T follicular helper cell (primary cell): Measurements from ENCODE around the gene NEK8.

ENCODE experiments used
- DNase-seq: peaks from one replicate; pipeline ENCODE4 v3.0.0-alpha.2; 2020; ENCODE audit warnings: low read depth

Gene NEK8

DNA sequence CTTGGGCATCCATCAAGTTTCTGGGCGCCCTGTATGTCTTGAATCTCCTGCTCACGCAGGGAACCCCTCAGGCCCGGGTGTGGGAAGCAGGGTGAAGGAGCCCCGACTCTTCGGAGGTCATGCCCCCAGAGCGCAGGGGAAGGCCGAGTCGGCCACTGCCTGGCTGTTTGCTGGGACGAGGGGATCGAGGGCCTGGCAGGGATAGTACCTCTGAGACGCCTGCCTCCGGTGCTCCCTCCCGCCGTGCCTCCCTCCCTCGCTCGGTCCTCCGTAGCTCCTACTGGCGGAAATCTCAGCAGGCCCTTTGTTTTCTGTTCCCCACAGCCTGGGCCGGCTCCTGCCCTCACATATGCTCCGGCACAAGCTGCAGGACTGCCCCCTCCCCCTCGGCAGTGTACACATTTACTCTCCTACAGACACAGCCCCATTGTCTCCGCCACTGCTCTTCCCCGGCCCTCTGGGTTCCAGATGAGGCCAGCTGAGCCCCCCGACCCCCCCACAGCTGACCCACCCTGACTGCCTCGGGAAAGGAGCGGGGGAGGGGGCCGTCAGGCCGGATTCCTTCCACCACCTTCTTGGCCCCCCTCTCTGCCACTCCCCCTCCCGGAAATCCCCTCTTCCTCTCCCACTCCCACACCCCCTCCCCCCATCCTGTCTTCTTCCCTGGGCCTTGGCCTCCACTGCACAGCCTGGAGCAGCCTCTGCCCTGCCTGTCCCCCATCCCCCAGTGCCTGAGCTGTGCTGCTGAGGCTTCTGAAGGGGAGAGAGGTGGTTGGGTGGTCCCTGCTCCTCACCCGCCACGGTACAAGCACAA lies 16.6 kb downstream of the NEK8 start:
- DNase-seq, result no peak

DNA sequence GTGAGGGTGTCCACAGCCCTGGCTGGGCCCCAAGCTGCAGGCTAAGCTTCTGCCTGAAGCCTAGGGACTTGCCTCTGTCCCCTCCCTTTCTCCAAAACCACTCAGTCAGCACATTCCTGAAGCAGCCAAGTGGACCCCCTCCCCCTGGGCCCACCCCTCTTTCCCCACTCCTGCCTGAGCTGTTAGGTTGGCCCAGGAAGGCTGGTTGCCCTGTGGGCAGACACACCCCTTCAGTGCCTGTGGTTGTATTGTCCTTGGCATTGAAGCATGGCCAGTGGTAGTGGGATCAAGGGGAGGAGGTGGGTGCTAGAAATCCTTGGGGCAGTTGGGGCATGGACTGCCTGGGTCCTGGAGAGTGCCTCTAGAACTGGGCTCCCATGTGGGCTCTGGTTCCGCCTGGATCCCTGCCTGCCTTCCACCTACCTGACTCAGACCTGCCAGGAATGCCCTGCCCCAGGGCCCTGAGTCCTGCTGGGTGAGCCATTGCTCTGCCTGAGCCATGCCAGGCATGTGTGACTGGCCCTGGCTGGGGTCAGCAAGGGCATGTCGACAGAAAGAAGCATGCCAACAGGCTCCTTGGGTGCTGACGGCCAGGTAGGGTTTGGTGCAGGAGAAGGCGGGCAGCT lies 17.3 kb downstream of the NEK8 start:
- no peak for DNase-seq

DNA sequence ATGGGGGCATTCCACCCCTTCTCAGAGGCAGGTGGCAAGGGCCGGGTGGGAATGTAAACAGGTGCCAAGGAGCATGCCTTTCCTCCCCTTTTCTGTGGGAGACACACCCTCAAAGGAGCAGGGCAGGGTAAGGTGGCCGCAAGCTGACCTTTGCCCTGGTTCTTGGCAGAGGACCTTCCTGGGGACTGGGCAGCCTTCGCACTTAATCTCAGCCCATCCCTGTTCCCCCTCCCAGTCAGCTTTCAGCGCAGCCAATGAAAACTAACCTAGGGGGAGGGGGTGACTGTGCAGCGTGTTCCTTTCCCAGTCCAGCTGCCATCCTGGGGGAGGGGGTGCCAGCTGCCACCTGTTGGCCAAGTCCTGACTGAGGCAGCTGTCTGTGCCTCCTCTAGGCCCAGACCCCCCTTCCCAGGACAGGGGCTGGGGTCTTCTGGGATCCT lies 18.0 kb downstream of the NEK8 start:
- DNase-seq, result no peak

DNA sequence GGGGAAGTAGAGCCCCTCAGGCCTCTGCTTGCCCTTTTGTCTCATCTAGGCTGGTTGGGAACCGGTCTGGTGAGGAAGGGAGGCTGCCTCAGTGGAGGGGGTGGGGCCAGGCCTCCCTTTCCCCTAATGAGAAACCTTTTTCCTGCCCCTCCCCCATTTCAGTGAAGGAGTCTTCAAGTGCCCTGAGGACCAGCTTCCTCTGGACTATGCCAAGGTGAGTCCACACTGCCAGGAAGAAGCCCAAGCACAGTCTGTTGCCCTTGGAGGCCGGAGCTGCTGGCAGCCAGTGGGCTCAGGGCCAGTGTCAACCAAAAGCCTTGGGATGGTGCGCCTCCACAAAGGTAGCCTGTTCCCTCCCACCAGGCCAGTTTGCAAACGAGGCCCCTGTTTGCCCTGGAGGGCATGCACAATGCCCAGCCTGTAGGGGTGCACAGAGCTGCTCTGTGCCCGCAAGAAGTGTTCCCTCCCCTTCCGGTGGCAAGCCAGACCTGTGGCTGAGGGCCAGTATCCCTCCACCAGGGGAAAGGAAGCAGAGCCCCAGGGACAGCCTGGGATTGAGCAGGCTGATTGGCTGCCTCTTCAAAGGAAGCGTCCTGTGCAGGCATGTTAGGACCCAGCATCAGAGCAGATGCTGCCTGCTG lies 18.6 kb downstream of the NEK8 start:
- no peak for DNase-seq

DNA sequence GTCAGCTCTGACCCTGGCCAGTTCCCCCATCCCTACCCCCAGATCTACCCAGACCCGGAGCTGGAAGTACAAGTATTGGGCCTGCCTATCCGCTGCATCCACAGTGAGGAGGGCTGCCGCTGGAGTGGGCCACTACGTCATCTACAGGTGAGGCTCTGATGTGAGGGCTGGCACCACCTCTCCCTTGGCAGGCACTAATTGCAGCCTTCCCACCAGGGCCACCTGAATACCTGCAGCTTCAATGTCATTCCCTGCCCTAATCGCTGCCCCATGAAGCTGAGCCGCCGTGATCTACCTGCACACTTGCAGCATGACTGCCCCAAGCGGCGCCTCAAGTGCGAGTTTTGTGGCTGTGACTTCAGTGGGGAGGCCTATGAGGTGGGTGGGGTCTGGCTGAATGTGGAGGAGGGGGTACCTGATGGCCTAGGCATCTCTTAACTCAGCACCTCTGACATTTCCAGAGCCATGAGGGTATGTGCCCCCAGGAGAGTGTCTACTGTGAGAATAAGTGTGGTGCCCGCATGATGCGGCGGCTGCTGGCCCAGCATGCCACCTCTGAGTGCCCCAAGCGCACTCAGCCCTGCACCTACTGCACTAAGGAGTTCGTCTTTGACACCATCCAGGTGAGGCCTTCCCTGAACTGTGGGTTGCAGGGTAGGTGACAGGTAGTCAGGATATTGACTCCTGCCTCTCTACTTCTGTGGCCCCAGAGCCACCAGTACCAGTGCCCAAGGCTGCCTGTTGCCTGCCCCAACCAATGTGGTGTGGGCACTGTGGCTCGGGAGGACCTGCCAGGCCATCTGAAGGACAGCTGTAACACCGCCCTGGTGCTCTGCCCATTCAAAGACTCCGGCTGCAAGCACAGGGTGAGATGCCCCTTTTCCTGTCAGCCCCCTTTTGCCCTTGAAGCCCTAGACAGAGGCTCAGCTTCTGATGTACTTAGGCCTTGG lies 19.5 kb downstream of the NEK8 start:
- DNase-seq, result no peak

DNA sequence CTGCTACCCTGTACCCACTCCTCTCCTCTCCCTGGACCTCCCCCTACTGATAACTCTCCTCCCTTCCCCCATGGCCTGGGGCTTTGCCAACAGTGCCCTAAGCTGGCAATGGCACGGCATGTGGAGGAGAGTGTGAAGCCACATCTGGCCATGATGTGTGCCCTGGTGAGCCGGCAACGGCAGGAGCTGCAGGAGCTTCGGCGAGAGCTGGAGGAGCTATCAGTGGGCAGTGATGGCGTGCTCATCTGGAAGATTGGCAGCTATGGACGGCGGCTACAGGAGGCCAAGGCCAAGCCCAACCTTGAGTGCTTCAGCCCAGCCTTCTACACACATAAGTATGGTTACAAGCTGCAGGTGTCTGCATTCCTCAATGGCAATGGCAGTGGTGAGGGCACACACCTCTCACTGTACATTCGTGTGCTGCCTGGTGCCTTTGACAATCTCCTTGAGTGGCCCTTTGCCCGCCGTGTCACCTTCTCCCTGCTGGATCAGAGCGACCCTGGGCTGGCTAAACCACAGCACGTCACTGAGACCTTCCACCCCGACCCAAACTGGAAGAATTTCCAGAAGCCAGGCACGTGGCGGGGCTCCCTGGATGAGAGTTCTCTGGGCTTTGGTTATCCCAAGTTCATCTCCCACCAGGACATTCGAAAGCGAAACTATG lies 20.4 kb downstream of the NEK8 start:
- DNase-seq, result no peak

DNA sequence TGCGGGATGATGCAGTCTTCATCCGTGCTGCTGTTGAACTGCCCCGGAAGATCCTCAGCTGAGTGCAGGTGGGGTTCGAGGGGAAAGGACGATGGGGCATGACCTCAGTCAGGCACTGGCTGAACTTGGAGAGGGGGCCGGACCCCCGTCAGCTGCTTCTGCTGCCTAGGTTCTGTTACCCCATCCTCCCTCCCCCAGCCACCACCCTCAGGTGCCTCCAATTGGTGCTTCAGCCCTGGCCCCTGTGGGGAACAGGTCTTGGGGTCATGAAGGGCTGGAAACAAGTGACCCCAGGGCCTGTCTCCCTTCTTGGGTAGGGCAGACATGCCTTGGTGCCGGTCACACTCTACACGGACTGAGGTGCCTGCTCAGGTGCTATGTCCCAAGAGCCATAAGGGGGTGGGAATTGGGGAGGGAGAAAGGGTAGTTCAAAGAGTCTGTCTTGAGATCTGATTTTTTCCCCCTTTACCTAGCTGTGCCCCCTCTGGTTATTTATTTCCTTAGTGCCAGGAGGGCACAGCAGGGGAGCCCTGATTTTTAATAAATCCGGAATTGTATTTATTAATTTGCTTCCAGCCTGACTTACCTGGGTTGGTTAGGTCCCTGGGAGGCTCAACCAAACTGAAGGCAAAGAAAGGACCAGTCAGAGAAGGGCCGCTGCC lies 21.1 kb downstream of the NEK8 start:
- DNase-seq, result no peak

DNA sequence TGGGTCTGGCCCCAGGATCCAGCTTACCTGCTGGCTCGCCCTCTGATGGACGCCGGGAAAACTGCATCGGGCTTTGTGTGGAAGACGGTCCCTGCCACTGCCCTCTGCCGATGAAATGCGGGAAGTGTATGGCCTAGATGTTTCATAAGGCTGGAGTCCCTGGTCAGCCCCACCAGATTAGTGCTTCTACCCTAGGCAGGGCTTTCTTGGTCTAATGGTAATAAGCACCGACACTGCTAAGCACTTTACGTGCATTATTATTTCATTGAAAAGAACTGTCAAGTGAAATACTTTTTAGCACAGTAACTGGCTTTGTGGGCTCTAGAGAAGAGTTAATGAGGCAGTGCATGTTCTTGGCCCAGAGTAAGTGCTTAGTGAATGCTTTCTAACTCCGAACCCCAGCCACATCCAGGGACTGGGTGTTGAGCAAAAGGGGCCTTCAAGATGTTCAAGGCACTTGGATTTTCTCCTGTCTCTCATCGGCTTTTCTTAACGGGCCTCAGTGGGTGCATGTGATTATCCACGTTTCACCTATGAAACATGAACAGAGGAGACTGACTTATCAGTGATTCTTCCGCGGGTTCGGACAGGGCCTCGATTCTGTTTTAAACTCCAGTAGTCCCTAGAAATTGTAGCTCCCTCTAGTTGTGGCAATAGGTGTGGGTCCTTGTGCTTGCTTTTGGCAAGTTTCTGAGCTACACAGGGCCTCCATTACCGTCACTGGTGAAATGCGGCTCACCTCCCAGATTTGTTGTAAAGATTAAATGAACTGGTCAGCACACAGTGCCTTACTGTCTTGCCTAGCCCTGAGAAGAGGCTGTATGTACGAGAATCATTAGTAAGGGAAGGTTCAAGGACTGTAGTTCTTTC lies 21.8 kb downstream of the NEK8 start:
- peak; percentile 84 for DNase-seq

DNA sequence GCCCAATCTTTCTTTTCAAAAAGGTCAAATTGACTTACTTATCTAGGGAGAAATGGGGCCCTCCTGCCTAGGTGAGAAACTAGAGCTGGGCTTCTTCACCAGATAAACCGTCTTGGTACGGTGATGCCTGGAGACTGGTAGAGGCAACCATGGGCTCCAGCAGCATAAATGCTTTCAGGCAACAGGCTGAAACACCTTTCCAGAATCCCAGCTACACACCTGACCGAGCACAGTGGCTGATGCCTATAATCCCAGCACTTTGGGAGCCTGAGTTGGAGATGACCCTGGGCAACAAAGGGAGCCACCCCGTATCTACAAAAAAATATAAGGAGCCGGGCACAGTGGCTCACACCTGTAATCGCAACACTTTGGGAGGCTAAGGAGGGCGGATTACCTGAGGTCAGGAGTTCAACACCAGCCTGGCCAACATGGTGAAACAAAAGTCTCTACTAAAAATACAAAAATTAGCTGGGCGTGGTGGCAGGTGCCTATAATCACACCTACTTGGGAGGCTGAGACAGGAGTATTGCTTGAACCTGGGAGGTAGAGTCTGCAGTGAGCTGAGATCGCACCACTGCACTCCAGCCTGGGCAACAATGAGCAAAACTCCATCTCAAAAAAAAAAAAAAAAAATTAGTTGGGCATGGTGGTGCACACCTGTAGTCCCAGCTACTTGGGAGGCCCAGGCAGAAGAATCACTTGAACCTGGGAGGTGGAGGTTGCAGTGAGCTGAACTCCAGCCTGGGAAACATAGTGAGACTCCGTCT lies 23.2 kb downstream of the NEK8 start:
- DNase-seq, result no peak

DNA sequence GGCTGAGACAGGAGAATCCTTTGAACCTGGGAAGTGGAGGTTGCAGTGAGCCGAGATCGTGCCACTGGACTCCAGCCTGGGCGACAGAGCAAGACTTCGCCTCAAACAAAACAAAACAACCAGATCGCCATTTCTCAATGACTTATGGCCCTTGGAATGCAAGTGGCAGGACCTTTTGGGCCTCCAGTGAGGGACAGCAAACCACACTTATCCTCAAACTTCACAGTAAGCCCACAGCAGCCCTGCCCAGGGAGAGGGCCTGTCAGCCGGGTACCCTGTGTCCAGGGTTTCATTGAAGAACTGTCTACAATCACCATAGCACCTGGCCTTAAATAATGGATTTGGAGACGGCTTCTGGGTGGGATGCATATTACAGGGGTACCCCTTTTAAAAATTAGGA lies 26.9 kb downstream of the NEK8 start:
- no peak for DNase-seq

DNA sequence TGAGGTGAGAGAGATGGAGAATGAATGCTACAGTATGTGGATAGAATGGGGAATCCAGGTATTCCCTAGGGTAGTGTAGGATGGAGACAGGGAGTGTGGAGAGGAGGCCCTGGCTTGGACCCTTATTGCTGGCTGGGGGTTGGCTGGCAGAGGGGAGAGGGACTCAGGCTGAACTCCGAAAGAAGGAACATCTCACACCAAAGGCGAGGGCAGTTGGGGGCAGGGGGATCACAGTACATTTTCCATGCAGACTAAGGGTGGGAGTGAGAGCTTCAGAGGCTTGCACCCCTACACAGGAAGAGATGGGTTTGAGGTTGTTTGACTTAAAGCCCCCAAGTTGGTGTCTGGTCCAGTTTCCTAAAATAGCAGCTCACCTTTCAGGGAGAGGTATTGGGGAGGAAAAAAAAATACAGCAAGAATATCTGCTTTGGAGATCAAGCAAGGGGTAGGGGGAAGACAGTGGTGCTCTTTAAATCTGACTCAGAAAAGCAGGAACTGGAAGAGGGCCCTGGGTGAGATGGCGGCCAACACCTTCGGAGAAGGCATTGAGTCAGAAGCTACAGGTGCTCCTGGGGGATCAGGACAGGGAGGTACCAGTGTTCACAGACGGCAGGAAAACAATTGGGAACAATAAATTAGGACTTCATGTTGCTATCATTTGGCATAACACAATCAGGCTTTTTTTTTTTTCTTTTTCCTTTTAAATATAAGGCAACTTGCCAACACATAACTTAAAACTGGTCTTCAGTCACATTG lies 27.6 kb downstream of the NEK8 start:
- no peak for DNase-seq

DNA sequence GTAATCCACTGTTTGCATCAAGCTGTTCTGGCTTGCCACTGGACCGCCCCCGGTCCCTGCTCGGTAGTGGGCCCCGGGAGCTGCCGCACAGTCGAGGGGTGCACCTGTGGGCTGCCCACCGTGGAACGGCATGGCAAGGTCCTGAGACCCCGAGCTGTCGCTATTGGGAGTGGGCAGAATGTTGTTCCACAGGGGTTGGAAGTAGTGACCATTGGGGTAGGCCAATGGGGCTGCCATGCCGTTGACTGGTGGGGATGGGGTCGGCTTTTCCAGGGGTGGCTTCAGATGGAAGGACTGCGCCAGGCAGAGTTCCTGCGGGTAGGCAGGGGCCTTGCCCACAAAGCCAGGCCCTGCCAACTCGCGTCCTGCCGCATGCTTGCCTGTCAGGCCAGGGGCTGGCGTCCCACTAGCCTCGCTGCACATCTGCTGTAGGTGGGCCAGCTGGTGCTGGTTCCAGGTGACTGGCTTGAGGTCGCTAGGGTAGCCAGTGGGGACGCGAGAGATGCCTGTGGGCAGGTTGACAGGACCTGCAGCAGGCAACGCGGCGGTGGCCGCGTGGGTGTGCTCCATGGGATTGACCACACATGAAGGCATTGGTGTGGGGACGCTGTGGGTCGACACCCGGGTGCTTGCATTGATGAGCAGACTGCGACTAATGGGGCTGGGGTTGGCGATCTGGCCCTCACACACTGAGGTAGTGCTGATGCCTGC lies 30.0 kb downstream of the NEK8 start:
- DNase-seq, result no peak

DNA sequence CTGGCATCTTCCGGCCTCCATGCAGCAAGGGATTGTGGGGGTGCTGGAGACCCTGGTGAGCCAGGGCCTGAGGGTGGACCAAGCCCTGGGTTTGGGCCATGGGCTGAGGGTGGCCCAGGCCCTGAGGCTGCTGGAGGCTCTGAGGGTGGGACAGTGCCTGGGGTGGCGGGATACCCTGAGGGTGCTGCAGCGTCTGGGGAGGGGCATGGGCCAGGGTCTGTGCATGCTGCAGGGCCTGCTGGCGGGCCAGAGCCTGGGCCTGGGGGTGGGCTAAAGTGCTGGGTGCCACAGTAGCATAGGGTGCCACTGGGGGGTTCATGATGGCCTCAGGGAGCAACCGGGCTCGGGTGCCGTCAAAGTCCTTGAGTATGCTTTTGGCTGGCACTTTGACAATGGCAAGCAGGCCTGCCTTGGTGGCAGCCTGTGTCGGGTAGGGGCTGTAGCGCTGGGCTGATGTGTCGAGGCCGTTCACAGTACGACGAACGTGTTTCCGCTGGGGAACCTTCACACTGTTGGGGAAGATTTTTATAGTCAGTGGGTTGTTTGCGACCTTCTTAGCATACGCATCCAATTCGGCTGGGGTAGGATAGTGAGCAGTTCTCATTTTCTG lies 30.8 kb downstream of the NEK8 start:
- DNase-seq, result no peak

DNA sequence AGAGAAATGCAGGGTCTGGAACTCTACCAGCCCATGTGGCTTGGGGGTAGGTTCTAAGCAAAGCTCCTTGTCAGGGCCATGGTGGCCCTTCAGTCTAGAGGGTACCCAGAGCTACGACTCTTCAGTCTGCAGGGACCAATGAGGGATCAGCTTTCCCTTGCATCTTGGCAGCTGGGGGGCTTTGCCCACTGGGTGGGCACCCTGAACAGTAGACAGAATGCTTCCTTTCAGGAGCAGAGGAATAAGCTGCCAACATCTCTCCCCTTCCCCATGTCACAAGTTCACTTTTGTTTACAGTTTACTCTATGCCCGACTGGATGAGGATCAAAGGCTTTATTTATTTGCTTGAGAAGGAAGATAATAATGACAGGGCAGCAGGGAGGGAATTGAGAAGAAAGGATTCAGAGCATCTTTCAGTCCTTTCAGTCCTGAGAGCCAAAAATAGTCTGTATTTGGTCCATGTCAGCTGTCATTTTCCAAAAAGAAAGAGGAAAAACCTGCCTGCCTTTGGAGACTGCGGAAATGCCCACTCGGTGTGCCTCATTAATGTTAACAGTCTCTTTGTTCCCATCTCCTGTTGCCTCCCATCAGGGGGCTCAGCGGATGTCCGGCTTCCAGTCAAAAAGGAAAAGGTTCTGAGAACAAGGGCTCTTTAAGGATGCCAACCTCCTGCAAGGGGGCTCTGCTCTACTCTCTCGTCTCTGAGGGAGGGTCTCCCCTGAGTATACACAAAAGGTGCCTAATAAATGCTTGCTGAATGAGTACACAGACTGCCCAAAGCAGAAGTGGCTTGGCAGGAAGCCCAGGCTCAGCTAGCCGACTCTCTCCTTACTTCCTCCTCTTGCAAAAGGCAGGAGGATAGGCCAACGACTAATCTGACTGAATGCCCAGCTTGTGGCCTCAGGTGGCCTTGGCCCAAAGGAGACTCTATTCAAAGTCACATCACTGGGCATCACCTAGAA lies 32.3 kb downstream of the NEK8 start:
- DNase-seq, result no peak

DNA sequence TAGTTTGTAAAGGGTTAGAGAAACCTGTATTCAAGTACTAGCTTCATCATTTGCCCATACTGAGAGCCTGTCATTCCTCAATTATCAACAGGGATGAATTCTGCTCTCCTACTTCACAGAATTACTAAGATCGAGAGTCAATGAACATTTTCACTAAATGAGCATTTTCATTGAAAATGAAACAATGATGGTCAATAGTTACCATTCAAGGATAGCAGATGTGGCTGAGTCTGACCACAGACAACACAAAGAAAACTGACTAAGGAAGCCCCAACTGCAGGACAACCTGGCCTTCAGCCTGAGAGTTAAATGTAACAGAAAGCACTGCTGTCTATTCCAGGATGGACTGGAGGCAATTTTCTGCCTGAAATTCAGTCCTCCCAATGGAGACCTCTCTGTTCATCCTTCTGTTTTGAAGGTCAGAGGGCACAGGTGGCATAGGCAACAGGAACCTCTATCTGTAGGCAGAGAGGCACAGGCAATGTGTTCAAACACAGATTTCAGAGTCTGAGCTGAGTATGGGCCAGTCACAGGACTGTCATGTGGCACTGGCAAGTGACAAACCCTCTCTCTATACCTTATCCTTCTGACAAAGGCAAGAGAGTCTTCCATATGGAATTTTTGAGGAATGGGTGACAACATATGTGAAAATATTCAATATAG lies 34.7 kb downstream of the NEK8 start:
- no peak for DNase-seq
